HG03025 (cell line): Measurements from ENCODE around the gene SEZ6L.

Experiments used
- ATAC-seq: cut with Tn5 transposase; IDR thresholded peaks from one replicate; pipeline ENCODE4 v1.9.1; 2021; ENCODE audit warnings: mild to moderate bottlenecking, moderate library complexity; ENCODE audit not compliant: unreplicated experiment, low FRiP score

SEZ6L gene

DNA sequence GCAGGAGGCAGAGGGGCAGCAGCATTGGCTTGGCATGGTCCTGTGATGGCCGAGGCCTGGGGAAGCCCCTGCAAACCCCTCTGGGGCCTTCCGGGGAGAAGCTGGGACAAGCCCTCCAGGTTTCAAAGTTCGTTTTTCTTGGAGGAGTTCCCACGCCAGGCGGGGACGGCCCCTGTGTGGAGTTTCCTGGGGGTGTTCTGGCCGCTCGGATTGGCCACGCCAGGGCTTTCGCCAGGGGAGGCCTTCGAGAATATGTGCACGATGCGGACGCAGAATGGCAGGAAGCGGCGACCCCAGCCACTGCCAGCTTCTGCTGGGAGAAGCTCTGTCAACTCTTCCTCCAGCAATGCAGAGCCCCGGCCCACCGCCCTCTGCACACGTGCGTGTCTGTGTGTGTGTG is 157.5 kb downstream of the SEZ6L start:
- no peak for ATAC-seq

DNA sequence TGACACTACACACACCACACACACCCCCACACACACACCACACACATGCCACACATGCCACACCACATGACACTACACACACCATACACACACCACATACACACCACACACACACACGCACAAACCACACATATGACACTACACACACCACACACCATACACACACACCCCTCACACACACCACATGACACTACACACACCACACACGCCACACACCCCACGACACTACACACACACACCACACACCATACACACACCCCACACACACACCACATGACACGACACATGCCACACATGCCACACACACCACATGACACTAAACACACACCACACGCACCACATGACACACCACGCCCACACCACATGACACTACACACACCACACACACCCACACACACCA is 158.0 kb downstream of the SEZ6L start:
- no peak for ATAC-seq

DNA sequence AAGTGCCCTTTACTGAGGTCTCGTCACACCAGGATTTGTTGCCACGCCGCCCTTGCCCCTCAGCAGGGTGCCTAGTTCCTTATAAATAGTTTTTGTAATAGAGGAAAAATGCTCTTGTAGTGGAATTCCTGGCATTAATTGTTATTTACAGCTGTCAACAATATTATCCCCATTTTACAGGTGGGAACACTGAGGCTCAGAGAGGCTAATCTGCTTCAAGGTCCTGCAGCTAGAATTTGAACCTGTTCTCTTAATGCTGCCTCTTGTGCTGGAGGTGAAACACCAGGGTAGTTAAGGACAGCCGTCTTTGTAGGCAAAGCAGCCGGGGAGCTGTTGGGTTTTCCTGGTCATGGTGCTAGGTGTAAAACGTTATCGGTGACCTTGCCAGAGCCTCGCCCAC is 159.0 kb downstream of the SEZ6L start:
- no peak for ATAC-seq

DNA sequence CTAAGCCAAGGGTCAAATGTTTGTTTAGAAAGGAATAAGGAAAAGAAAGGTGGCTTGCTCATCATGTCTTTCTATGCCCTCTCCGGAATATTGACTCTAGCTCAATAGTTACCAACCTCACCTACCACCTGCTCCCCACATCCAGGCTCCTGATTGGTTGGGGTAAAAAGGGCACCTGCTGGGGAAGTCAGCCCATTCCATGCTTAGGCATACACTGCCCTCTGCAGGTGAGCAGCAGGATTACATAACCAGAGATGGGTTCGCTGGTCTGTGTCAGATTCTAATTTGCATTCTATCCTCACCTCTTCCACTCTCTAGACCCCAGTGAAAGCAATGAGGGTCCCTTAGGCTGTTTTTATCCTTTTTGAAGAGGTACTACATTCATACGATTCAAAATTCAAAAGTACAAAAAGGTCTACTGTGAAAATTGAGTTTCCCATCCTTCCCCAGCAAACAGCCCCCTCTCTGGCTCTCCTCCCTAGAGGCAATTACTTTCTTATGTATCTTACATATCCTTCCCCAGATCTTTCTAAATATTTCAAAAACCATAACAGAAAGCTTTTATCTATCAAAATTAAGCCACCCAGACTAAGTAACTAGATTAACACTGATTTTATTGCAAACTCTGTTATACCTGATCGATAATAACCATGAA is 161.8 kb downstream of the SEZ6L start:
- ATAC-seq = no peak

DNA sequence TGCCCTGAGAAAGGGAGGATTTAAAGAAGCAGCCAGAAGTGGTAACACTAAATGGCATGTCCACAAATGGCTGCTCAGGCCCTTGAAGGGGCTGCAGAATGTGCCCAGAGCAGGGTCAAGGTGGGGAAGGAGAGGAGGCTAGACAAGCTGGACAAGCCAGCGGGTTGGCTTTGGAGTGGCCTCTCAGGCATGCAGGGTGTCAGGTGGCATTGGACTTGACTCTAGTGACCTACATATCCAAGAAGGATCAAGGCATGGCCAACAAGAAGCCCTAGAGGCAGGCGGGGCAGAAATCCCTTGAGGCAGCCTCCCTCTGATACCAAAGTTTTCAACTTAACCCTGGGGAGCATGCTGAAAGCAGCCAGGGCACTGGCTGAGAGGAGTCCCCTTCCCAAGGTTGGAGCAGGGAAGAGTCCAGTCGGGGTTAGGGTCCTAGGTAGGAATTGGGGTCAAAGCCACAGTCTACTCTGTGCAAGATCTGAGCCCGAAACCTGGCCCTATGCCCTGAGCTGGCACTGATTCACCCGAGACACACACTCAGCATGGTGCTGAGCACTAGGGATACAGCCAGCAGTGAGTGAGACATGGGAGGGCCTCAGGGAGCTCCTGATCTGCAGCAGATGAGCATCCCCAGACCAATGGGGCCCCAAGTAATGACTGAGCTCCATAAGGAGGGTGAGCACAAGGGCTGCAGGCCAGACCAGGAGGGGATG is 164.0 kb downstream of the SEZ6L start:
- no peak for ATAC-seq

DNA sequence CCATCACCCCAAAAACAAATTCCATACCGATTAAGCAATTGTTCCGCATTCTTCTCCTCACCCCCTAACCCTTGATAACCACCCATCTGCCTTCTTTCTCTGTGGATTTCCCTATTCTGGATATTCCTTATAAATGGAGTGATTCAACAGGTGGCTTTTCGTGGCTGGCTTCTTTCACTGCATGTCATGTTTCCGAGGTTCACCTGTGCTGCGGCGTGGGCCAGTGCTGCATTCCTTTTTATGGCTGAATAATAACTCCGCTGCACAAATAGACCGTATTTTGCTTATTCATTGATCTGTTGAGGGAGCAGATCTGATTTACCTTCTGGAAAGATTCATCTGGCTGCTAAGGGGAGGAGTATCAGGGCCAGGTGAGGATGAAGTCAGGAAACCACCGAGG is 165.0 kb downstream of the SEZ6L start:
- ATAC-seq = no peak

DNA sequence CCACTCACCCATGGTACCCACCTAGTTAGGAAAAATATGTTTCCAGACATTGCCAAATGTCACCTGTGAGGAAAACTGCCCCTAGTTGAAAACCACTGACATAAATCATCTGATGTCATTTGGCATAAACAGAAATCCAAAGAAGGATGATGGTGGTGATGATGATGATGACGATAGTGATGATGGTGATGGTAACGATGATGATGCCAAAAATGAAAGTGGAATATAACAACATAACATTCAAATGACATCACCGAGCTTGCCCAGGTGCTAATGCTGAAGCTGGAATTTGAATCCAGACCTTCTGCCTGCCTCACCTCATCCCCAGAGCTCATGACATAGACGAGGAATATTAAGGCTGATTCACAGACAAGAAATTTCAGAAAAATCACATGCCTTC is 167.5 kb downstream of the SEZ6L start:
- no peak for ATAC-seq

DNA sequence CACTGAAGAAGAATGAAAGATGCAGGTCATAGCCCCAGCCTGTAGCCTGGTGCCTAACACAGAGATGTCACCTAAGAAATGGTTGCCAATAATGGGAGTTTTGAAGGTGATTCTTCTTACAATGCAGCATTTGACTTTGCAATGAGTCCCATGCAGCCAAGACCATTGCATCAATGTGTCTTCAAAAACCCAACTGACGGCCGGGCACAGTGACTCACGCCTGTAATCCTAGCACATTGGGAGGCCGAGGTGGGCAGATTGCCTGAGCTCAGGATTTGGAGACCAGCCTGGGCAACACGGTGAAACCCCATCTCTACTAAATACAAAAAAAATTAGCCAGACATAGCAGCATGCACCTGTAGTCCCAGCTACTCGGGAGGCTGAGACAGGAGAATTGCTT is 170.5 kb downstream of the SEZ6L start:
- ATAC-seq = no peak

DNA sequence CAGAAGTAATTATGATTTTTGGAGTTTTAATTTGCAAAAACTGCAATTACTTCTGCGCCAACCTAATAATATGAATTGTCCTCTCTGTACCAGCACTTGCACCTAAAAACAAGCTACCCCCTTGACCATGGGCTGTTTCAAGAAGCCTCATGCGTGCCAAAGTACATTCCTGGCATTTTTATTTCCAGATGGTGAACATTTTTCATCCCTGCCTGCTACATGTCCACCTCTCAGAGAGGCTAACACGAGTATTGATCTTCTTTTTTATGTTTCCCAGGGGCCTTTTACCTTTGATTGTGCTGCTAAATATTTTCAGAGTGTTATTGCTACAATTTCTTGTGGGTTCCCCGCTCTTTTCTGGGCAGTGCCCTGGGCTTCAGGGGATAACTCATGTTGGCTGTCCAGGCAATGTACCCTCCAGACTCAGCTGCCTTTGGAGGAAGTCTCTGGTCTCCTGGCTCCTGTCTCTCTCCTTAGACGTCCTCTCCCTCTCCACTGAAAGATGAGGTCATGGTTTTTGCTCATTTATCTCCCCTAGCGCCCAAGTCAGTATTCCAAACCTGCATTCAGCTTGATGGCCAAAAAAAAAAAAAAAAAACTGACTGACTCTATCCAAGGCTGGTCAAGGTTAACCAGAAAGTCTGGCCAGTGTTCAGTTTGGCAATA is 173.6 kb downstream of the SEZ6L start:
- no peak for ATAC-seq

DNA sequence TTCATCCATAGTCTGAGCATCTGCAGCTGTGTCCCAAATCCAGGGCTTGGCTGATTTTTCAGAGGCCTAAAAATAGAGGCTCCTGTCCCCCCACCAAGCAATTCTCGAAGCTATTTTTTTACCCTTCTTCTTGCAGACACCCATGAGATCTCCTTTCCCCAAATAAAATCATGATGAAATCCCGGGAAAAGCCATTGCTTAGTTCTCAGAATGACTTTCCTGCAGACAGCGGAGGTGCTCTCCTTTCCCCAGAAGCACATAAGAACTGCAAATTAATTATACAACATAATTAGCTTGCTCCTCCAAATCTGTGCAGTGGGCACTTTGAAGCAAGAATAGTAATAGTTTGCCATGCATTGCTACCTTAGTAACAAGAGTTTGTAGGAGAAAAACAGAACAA is 176.2 kb downstream of the SEZ6L start:
- no peak for ATAC-seq

DNA sequence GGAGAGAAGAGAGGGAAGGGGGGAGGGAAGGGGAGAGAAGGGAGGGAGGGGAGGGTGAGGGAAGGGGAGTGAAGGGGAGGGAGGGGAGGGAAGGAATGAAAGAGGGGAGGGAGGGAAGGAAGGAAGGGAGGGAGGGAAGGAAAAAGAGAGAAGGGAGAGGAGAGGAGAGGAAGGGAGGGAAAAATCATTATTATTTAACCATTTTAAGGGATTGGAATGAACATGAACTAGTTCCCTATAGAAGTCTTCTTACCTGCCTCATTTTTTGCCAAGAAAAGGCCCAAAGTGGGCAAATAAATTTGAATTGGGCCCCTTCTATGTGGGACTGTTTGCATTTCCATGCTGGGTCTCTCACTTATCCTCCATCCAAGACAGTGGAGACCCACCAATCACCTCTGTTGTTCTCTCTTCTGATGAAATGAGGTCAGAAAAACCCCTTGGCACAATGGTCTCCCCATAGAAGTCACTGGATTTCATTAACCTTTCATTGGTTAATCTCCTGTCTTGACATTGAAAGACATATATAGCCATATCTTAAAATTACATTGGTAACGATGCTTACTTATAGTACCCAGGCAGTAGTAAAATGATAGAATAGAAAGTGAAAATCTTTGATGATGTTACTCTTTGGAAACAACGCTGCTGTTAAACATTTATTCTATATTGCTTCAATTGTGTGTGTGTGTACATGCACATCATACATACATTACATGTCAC is 179.7 kb downstream of the SEZ6L start:
- ATAC-seq = no peak

DNA sequence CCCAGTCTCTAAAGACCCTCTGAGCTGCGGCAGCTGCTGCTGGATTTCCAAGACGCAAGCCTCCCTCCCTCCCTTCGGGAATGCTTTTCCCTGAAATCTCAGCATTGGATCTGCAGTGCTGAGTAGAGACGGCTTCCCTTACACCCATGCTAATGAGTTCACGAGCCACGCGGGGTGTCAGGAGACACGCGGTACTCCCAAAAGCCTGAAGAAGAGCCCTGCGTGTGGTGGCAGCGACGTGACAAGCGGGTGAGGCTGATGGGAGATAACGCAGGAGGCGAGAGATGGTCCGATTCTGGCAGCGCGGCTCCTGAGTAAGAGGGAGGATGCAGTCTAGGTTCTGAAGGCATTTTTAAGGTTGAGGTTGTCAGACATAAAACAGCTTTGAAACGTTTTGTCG is 185.4 kb downstream of the SEZ6L start:
- ATAC-seq = no peak

DNA sequence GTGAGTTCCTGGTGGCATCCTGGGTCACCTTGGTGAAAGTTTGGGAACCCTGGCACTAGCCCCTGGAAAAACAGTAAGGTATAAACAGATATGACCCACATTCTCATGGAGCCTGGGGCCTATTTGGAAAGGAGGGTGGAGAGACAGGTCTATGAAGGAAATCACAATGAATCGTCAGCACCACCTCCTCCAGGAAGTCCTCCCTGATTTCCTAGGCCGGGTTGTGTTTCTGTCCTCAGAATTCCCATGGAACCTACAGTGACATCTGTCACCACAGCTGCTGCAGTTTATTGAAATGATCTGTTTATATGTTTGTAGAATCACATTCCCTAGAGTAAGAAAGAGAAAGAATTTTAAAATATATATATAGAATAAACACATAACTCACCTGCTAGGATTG is 188.0 kb downstream of the SEZ6L start:
- no peak for ATAC-seq

DNA sequence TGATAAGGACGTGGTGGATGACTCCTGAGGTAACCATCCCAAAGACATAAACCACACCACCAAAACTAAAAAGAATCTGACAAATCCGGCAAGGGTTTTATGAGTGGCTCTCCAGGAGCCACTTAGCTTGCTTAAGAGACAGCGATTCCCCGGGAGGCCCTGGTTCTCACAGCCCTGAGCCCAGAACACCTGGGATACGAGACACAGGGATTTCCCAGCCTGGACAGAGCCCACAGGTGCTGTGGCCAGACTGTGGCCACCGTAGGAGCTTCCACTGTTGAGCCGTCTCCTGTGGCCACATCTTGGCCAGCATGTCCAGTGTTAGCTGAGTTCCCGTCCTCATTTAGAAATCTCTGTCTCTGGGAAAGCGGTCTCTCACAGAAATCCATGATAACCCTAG is 188.6 kb downstream of the SEZ6L start:
- no peak for ATAC-seq

DNA sequence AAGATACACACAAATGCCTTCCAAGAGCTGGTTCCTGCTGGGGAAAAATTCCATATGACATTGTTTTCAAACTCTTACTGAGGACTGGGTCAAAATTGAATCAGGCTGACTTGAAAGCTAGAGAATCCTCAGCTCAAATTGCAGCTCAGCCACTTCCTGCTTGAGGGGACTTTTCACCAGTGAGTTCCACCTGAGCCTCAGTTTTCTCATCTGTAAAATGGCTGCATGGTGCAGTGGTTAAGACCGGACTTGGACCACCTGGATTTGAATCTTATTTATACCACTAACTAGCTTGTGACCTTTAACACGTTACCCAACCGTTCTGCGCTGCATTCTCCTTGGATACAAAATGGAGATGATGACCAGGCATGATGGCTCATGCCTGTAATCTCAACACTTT is 189.9 kb downstream of the SEZ6L start:
- no peak for ATAC-seq

DNA sequence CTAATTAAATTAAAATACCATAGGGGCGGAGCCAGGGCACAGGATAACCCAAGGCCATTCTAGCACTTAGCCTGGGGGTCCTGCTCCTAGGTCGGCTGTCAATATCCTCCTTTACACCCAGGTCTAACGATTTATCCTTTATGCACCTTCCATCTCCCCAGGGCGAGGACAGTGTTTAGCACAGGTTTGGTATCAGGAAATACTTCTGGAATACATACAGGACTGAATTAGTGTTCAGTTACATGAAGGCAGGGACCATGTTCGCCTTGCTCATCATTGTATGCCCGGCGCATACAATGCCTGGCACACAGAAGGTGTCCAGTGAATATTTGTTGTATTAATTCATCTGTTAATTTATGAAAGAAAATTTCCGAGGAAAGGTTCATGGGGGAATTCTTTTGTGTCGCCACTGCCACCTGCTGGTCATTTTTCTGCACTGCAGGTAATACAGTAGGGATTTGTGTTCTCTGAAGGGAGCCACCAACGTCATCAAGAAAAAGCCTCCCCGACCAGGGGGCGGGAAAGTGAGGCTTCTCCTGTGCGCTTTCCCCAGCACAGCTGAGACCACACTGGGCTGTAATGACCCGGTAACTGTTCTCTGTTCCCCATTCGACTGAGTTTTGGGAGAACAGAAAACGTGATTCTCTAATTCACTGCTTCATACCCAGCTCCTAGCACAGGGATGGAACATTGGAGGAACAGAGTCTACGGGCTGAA is 191.1 kb downstream of the SEZ6L start:
- no peak for ATAC-seq

DNA sequence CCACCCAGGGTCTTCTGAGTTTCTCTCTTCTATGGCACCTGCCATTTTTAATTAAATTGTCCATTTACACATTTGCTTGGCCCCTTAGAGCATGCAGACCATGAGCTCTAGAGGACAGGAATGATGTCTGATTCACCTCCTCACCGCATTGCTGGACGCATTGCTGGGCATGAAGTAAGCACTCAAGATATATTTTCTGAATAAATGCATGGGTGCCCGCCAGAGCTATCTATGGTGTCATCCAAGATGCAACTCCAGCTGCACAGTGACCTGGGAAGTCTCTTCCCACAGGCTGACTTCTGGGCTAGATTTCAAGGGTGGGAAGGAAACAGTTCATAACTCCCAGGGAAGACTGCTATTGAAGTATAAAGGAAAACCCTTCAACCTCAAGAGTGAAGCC is 193.2 kb downstream of the SEZ6L start:
- no peak for ATAC-seq

DNA sequence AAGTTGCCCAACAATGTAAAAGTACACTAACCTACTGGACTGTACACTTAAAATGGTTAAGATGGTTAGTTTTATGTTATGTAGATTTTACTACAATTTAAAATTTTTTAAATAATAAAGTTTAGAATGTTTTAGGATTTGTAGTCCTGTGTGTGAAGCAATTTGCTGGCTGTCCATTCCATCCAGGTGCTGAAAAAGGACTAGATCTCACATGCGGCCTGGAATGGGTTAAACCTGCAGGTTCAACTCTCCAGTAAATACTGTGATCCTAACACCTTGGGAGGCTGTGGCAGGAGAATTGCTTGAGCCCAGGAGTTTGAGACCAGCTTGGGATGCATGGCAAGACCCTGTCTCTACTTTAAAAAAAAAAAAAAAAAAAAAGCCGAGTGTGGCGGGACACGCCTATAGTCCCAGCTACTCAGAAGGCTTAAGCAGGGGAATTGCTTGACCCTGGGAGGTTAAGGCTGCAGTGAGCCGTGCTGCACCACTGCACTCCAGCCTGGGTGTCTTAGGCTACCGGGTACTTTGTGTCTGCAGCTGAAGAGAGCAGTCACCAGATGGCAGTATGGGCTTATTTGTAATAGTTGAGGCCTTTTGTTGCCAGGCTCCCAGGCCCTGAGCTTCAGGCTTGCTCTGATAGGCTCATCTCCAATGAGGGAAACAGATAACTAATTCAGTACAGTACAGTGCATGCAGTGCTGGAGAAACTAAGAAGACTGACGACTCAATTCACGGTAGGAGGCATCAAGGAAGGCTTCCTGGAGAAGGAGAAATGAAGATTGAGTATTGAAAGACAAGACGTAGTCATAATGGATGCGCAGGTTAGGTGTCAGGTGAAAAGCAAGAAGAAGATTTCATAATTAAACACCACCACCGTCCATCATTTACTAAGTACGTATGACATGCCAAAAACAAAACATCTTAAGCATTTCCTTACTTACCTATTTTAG is 195.1 kb downstream of the SEZ6L start:
- no peak for ATAC-seq

DNA sequence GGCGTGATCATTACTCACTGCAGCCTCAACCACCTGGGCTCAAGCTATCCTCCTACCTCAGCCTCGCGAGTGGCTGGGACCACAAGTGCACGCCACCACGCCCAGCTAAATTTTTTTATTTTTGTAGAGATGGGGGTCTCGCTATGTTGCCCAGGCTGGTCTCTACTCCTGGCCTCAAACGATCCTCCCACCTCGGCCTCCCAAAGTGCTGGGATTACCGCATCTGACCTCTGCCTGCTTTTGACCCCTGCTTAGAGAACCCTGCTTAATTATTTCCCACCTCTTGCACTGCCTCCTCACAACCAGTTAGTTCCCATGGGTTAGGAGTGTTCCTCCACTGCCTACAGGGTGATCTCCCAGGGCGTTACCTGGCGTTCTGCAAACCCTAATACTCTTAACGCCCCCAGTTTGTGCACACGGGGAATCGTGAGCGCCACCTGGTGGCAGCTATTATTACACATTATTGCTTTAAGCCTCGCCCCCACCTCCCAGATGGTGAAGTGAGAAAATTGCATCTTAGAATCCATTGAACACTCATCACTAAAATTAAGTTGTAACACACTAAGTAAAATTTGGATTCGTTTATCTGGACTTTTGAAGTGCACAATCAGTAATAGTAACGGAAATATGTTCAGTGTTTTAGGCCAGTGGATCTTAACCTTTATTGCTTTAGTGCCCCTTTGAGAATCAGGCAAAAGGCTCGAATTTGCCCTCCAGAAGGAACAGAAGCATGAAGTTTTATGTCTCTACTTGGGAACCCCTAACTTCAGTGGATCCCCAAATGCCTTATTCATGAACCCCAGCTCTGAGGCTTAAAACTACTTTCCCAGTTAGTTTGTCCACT is 198.4 kb downstream of the SEZ6L start:
- no peak for ATAC-seq
